NT2/D1 (cell line): Measurements from ENCODE around the gene ZNHIT2.
A peak's percentile ranks its signal among the peaks of the same experiment; 100 is the strongest.

ENCODE experiments used
- DNase-seq: peaks from one replicate; pipeline ENCODE4 v3.0.0-alpha.2; 2011; ENCODE audit warnings: low read depth, low spot score
- H3K27me3 ChIP-seq: 2 replicates; pipeline ENCODE4 v1.6.0; 2011; ENCODE audit warnings: mild to moderate bottlenecking; ENCODE audit not compliant: insufficient read length, insufficient read depth
- H3K36me3 ChIP-seq: 2 replicates; pipeline ENCODE4 v1.6.1; 2011; ENCODE audit warnings: mild to moderate bottlenecking, low read length, mixed read lengths; ENCODE audit not compliant: insufficient read depth, insufficient read length
- H3K4me1 ChIP-seq: 2 replicates; pipeline ENCODE4 v1.5.1; 2011; ENCODE audit not compliant: insufficient read depth, insufficient read length
- H3K4me3 ChIP-seq: 2 replicates; pipeline ENCODE4 v1.5.1; 2011; ENCODE audit warnings: low read depth; ENCODE audit not compliant: insufficient read length
- H3K9ac ChIP-seq: 2 replicates; pipeline ENCODE4 v1.6.0; 2011; ENCODE audit warnings: low read depth; ENCODE audit not compliant: insufficient read length
- H3K9me3 ChIP-seq: 2 replicates; pipeline ENCODE4 v1.5.1; 2011; ENCODE audit warnings: mild to moderate bottlenecking, low read length; ENCODE audit not compliant: insufficient read depth
- SUZ12 ChIP-seq: IDR thresholded peaks from 2 replicates; pipeline ENCODE4 v1.6.1; 2011; ENCODE audit not compliant: insufficient read length, insufficient read depth; ENCODE audit errors: extremely low read depth
- YY1 ChIP-seq: IDR thresholded peaks from 2 replicates; pipeline ENCODE4 v1.6.1; 2011; ENCODE audit not compliant: insufficient read length, insufficient read depth
- ZNF274 ChIP-seq: IDR thresholded peaks from 2 replicates; pipeline ENCODE4 v1.6.1; 2011; ENCODE audit warnings: mild to moderate bottlenecking, low read depth, low read length

The ZNHIT2 gene

GRCh38 chr11:65129649-65130441, 12.3 kb upstream of the ZNHIT2 start:
- Histone ChIP-seq H3K36me3 (peaks cover 82% of the 10 kb centered on the region), H3K27me3 (no peaks in the 10 kb centered on the region), H3K9ac (no peak overlapping the region), H3K4me1 (peaks cover 18% of the 10 kb centered on the region), H3K4me3 (no peak overlapping the region), H3K9me3 (no peaks in the 10 kb centered on the region)
- TF ChIP-seq SUZ12 (no peak), ZNF274 (no peak), YY1 (no peak)
- no peak for DNase-seq

- H3K36me3 ChIP-seq = peaks cover 91% of the 10 kb centered on the region
- DNase-seq = no peak
- H3K9ac ChIP-seq = no peak overlapping the region
- H3K27me3 ChIP-seq = no peaks in the 10 kb centered on the region
- no peak overlapping the region for H3K4me3 ChIP-seq
- peaks cover 16% of the 10 kb centered on the region for H3K4me1 ChIP-seq
- no peaks in the 10 kb centered on the region for H3K9me3 ChIP-seq
- TF ChIP-seq SUZ12 = no peak
- TF ChIP-seq ZNF274 = no peak
- TF ChIP-seq YY1 = no peak
Observed at GRCh38 chr11:65128182-65129145, 11.0 kb upstream of the ZNHIT2 start.

GRCh38 chr11:65127473-65128181, 10.1 kb upstream of the ZNHIT2 start:
- no peak for DNase-seq
- no peak for TF ChIP-seq SUZ12
- no peak for TF ChIP-seq YY1
- no peak for TF ChIP-seq ZNF274
- H3K9me3 ChIP-seq = no peaks in the 10 kb centered on the region
- no peak overlapping the region for H3K9ac ChIP-seq
- no peak overlapping the region for H3K4me3 ChIP-seq
- peaks cover 11% of the 10 kb centered on the region for H3K4me1 ChIP-seq
- H3K27me3 ChIP-seq = no peaks in the 10 kb centered on the region
- peaks cover 91% of the 10 kb centered on the region for H3K36me3 ChIP-seq

- DNase-seq = no peak
- Histone ChIP-seq H3K27me3 (no peaks in the 10 kb centered on the region), H3K4me3 (no peak overlapping the region), H3K9me3 (no peaks in the 10 kb centered on the region), H3K36me3 (peaks cover 83% of the 10 kb centered on the region), H3K9ac (peak overlapping the region; percentile 14), H3K4me1 (peaks cover 9% of the 10 kb centered on the region)
- no peak for TF ChIP-seq SUZ12
- TF ChIP-seq YY1 = no peak
- TF ChIP-seq ZNF274 = no peak
Observed at GRCh38 chr11:65126624-65127274, 9.2 kb upstream of the ZNHIT2 start.

GRCh38 chr11:65125197-65126056, 7.9 kb upstream of the ZNHIT2 start:
- Histone ChIP-seq H3K27me3 (no peaks in the 10 kb centered on the region), H3K4me1 (peaks cover 12% of the 10 kb centered on the region), H3K9me3 (no peaks in the 10 kb centered on the region), H3K4me3 (no peak overlapping the region), H3K36me3 (peaks cover 84% of the 10 kb centered on the region), H3K9ac (no peak overlapping the region)
- no peak for DNase-seq
- TF ChIP-seq SUZ12 = no peak
